ENCODE measurements around the gene ORM2.
"Not testable (repeated sequence)": the region's sequence is repeated elsewhere in the genome, so short reads cannot be mapped to it uniquely, and the experiment has no call there.

Gene ORM2

DNA sequence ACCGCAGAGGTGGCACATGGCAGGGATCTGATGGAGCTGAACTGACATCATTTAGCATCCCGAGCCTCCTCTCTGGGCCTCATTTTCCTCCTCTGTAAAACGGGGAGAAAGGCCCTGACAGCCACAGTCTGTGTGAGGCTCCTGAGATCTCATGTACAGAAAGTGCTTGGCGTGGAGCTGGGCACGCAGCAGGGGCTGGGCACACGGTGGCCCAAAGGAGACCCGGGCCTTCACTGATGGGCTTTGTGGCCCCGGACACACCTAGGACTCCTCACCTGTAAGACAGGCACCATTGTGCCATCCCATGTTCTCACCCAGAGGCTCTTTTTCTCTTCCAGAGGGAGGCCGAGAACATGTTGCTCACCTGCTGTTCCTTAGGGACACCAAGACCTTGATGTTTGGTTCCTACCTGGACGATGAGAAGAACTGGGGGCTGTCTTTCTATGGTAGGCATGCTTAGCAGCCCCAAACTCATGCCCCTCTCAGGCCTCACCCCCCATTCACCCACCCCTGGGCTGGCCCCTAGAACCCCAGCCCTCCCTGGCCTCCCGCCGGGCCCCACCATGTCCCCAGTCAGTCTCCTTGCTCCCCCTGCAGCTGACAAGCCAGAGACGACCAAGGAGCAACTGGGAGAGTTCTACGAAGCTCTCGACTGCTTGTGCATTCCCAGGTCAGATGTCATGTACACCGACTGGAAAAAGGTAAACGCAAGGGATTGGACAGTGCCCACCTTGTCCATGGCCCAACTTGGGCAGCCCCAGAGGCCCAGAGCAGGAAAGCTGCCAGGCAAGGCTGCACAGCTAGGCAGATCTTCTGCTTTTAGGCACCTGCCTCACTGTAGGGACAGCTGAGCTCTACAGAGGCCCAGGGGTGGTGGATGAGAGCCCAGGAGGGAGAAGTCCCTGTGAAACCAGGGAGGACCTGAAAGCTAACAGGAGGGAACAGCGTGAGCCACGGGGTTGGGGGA lies 1.8 kb downstream of the ORM2 start:
- DNase-seq (ENCODE audit: low read depth in 2 of 2) = not testable (repeated sequence)

DNA sequence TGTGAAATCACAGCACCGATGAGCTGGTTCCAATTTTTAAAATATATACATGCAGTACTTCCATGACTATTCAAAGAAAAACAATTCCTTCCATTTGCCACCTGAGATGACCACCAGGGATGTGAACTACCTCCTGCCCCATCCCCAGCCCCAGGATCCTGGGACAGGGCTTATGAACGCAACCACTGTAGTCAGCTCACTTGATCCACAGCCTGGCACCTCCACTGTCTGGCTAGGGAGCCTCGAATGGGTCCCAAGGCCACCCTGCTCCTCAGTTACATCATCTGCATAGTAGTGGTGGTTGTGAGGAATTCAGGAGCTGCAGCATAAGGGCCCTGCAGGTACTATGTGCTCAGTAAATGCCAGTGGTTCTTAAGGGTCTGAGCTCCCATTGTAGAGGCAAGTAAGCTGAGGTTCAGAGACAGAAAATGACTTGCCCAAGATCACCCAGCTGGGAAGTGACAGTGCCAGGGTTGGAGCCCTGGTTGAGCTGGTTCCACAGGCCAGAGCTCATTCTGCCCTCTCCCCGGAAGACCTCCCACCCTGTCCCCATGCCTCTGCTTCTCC lies 2.9 kb downstream of the ORM2 start:
- DNase-seq (ENCODE audit: low read depth in 2 of 2) = not testable (repeated sequence)

DNA sequence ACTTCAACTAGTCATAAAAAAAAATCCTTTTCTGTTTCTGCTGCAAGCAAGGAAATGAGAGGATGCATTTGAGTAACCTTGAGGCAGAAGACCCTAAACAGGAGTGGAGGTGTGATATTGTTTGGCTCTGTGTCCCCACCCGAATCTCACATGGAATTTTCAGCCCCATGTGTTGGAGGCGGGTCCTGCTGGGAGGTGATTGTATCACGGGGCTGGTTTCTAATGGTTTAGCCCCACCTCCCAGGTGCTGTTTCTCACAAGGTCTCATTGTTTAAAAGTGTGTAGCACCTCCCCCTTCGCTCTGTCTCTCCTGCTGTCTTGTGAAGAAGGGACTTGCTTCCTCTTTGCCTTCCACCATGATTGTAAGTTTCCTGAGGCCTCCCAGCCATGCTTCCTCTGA lies 4.0 kb downstream of the ORM2 start:
- DNase-seq (ENCODE audit: low read depth in 2 of 2) = not testable (repeated sequence)

DNA sequence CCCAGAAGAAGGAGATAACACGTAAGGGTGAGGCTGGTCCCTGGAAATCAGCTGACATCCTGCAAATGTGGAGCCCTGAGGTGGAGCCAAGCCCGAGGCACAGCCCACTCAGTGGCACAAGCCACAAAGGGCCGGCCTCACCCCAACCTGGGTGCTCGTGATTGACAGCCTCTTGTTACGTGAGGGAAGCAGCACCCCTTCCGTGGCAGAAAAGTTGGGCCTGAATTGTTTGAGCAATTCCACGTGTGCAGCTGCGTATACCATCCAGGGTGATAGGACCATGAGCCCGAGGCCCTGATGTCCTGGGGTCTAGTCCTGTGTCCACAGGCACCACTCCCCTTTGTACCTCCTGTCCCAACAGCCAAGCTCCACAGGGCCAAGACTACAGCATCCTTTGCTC lies 4.8 kb downstream of the ORM2 start:
- DNase-seq (ENCODE audit: low read depth in 2 of 2) = no peak

DNA sequence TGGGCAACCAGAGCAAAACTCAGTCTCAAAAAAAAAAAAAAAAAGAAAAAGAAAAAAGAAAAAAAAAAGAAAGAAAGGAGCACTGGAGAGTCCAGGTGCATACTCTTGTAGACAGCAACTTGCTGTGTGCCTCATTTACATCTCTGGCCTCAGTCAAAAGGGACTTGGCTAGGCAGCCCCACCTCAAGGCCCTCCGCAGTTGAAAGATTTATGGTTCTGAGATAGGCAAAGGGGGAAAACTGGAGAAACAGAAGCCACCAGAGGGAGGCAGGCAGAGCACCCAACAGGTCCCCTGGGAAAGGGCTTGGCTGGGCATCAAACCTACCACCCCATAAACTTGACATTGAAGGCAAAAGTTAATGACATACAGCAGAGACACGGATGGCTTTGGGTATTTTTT lies 6.1 kb downstream of the ORM2 start:
- no peak for DNase-seq (ENCODE audit: low read depth in 2 of 2)

DNA sequence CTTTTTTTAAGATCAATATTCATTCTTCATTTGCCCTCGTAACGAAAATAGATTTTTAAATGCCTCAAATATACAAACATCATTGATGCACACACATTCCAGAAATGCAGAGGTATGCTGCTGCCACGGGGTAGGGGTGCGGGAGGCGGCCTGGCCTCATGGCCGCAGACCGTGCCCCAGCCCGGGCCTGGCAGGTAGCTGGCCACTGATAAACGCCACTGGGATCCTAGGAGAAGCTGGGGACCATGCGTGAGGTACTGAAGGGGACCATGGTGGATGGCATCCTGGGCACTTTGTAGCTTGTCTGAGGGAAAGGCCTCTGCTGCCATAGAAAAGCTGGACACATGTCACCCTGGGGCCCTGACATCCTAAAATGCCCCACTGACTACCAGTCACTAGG lies 6.5 kb downstream of the ORM2 start:
- DNase-seq (ENCODE audit: low read depth in 2 of 2) = no peak

DNA sequence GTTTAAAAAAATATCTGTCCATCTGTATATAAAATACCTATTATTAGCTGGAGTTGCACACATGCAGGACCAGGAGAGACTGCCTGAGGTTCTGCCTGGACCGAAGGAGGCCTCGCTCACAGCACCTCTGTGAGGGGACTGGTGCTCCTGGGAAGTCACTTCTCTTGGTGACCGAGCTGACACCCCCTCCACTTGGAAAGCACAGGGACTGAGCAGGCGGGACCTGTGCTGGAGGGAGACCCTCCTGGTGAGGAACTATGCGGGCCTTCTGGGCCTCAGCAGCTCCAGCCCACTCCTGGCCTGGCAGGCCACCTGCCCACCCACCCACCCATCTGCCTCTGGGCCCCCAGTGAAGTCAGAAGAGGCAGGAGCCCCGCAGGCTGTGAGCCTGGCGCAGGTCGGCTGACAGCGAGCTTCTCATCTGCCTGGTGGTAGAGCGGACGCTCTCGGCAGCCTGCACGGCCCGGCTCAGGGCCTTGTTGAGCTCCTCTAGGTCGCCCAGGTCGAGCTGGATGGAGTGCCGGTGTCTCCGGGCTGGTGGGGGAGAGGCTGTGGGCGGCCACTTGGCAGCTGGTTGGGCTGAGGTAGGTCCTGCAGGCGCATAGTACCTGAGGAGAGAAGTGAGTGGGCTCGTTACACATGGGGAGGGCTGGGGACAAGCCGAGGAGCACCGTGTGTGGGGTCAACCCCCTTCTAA lies 7.2 kb downstream of the ORM2 start:
- no peak for DNase-seq (ENCODE audit: low read depth in 2 of 2)

DNA sequence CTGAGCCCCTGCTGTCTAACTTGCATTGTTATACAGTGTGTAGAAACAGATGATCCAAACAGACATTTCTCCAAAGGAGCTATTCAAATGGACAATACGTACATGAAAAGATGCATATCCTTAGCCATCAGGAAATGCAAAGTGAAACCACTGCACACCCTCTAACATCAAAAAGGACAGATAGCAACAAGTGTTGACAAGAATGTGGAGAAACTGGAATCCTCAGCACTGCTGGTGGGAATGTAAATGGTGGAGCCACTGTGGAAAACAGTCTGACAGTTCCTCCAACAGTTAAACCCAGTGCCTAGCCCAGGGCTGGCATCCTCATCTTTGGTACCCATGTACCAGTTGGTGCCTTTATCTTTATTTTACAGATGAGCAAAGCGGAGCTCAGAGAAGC lies 8.5 kb downstream of the ORM2 start:
- no peak for DNase-seq (ENCODE audit: low read depth in 2 of 2)

DNA sequence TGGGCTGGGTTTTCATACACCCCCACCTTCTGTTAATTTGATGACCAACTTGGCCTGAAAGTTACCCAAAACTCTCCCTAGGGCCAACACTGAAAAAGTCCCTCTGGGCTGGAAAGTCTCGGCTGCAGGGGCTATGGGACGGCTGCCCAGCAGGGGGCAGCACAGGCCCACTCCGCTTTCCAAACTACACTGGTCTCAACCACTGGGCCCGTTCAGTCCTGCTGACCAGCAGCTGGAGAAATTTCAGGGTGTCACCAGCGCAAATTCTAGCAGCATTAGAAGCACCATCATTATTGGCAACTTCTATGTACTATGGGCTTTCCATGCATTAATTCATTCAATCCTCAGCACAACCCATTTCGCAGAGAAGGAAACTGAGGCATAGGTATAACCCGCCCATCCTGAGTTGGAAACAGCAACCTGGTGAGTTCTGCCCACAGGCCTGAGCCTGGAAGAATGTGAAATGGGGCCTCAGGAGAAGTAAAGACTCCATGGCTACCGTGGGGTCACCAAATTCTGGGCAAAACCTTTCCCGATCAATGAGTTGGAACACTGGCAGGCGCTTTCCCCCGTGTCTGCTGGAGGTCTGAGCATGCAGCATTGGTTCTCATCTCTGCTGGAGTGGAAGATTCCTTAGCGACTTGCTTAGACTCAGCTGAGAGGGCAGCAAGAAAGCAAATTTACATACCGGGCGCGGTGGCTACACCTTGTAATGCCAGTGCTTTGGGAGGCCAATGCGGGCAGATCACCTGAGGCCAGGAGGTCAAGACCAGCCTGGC lies 9.7 kb downstream of the ORM2 start:
- DNase-seq (ENCODE audit: low read depth in 2 of 2) = peak; percentile 24 to 40

DNA sequence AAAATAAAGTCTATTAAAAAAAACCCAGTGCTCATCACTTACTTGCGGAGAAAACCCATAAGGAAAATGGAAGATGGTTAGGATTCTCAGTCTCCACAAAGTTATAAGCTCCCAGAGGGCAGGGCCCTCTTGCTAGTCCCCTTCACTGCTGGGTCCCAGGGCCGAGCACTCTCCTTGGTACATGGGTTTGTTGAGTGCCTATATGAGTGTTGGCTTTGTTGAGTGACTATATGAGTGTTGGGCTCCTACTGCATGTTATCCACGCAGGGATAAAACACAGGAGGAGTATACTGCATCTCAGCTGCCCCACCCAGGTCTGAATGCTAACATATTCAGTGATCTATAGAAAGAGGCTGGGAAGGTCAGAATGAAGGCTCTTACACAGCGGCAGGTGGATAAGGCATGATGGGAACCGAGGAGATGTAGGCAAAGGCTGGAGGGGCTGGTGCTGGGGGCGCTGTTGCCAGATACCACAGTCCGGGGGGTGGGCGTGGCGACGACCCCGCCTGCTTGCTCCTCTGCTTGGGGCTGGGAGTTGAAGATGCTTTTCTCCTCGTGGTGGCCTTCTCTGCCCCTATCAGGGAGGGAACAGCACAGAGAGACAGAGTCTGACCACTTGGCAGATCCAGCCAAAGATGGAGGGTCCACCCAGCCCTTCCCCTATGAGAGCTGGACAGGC lies 11.6 kb downstream of the ORM2 start:
- DNase-seq (ENCODE audit: low read depth in 2 of 2) = no peak

DNA sequence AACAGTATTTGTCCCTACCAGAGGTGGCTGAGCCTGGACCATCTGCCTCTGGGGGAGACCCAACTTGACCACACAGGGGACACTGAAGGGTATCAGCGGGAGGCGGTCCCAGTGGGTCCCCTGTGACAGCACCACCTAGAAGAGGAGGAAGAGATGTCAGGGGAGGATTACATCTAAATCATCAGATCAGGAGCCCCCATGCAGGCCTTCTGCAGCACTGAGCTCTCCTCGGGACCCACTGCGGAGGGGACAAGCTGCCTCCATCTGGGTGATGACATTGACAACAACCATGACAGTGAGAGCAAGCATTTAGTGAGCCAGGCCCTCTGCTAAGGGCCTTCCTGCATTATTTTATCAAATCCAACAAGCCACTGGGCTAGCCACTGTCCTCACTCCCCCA lies 12.3 kb downstream of the ORM2 start:
- no peak for DNase-seq (ENCODE audit: low read depth in 2 of 2)

DNA sequence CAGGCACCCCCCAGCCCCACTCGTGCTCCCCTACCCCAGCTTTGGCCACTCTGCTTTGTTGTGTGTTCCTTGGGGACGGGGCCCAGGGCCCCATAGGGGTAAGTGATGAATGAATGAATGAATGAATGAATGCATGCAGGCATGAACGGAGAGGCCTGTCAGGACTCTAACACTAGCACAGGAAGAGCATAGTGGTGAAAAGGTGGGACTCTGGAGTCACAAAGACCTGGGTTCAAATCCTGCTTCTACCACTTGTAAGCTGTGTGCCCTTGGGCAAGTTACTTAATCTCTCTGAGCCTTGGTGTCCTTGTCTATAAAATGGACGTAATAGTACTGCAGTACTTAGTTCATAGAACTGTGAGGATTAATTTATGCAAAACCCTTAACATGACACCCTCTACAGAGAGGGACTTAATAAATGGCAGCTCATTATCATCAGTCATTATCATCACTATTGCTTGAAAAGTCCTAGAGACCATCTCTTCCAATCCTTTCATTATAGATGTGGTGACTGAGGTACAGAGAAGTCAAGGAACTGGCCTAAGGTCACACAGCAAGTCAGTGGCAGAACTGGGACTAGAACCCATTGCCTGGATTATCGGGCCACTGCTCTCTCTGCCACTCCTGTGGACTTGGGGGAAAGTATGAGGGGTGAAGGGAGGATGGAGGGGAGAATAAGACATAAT lies 13.2 kb downstream of the ORM2 start:
- DNase-seq (ENCODE audit: low read depth in 2 of 2) = no peak

DNA sequence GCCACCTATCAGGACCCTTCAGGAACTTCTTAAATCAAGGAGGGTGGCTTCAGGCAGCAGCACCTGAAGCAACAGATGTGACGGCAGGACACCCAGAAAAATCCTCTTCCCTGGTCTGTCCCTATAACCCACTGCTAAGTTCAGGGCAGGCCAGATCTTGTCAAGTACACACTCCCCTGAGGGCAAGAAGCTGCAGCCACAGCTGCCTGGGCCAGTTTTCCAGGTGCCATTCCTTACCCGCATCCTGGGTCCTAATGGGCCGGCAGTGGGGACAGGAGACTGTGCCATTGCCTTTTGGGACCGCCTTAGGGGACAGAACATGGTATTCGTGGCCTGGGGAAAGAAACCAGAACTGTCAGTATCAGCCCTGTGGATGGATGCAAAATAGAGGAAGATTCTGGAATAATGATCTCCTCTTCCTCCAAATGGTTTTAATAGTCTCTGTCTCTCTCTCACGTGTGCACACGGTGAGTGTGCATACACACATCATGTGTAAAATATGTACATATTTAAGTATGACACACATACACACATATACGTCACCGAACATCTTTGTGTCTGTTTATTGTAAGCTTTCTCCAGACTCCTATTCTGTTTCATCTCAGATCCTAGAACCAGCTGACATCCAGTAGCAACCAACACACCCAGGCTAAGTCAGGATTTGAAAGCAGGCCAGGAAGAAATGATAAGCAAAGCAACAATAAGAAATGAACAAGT lies 14.0 kb downstream of the ORM2 start:
- no peak for DNase-seq (ENCODE audit: low read depth in 2 of 2)

DNA sequence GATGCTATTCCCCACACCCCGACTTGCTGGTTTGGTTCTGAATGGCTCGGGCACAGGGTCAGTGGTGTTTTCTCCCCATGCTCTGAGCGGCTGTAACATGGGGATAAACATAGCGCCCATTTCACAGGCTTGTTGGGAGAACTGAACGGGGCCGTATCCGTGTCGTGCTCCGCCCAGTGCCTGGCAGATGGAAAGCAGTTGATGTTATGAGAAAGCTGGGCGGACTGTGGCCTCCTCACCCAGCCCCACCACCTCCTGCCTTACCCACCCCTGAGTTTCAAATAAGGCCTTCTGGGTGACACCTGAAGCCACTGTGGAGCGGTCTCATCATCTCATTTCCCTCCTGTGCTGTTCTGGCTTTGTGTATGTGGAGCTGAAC lies 14.5 kb downstream of the ORM2 start:
- DNase-seq (ENCODE audit: low read depth in 2 of 2) = no peak

DNA sequence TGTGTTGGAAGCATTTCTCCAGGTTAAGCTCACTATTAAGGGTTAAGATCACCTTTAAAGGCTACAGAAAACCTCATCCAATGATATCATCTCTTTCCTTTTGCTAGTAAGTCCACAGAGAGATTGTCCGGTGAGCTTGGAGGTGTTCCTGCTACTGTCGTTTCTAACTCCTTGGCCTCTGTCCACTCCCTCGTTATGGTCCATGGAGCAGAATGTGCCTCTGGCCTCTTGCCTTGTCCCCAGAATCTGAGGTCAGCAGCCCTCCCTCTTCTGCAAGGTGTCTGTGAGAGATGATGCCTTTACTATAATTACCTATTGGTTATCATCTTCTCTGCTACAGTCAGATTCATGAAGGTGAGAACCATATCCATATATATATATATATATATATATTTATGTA lies 15.0 kb downstream of the ORM2 start:
- no peak for DNase-seq (ENCODE audit: low read depth in 2 of 2)

DNA sequence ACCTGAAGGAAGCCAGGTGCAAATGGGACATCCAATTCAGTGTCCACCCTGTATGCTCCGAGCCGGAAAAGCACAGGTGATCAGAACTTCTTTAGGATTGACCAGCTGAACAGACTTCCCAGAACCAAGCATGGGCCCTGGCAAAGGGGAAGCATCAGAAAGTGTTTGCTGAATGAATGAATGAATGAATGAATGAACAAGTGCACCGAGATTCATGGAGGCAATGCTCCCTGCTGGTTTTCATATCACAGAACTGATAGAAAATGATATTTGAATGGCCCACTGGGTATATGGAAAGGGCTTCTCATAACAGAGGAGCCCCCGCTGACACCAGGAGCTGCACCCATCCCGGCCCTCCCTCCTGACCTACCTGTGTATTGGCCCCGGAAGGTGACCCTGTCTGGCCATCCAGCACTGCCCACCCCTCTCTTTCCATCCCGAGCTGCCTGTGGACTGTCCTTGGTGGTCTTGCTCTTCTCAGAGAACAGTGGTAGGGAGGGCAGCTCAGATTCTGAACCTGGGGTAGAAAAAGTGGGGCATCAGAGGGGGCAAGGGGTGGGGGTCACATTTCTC lies 15.9 kb downstream of the ORM2 start:
- no peak for DNase-seq (ENCODE audit: low read depth in 2 of 2)

DNA sequence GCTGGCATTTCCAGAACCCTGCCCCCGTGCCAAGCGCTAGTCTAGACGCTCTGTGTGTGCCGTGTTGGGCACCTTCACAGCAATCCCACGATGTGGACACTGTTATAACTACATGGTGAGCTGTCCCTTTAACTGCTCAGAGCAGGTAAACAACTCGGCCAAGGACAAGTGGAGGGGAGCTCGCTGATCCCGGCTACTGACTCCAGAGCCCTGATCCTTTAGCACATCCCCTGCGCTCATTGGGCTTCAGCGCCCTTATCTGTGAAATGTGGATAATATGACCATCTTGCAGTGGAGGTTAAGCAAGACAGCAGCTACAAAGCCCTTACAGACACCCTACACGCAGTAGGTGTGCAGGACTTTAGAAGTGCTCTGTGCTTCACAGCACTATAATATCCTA lies 16.5 kb downstream of the ORM2 start:
- no peak for DNase-seq (ENCODE audit: low read depth in 2 of 2)

DNA sequence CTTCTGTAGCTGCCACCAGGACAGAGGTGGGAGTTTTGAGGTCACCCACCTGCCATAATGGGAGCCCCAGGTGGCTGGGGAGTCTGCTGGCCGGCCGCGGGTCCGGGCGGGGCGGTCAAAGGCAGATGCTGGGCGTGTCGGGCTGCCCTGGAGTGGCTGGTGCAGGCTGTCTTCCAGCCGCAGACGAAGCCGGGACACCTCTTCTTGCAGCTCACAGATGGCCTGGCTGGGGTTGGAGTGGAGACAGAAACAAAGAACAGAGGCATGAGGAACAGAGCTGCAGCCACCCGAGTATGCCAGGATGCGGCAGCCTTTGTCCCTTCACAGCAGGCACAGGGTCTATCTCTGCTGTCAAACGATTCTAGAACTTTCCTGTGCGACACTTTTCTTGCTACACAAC lies 18.0 kb downstream of the ORM2 start:
- DNase-seq (ENCODE audit: low read depth in 2 of 2) = no peak

DNA sequence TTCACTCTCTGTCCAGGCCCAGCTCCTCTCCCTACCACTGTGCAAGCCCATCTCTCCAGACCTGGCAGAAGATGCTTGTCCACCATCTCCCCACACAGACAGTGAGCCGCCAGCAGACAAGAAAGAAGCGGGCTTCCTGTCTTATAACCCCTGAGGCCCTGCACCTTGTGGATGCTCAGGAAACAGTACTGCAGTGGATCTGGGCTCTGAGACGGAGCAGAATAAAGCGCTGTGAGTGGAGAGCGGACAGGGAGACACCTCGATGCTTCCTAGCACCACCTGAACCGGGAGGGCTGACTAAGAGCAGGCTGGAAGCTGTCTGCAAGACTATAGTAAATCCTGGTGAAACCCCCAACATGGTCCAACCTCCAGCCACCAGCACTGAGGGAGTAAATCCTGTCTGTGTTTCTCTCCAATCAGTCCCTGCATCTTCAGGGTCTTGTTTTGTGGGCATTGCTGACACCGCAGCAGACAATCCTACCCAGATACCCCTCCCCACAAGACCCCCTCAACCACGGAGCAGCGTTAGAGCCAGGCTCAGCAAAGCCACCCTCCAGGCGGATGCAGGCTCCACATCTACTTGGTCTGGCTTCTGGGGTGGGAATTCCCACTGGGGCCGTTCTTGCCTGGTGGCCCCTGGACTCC lies 18.7 kb downstream of the ORM2 start:
- DNase-seq (ENCODE audit: low read depth in 2 of 2) = no peak

Data from stimulated activated CD8-positive, alpha-beta memory T cell treated with anti-CD3 and anti-CD28 coated beads, Interleukin-15, amount 100 ng/mL, for 48 hours (primary cell).